HT1080 (cell line): Measurements from ENCODE around the gene CYSRT1. TPM values are rescaled to one million over a fixed set of nuclear protein-coding genes. Genes with fewer than 3 reads are reported as not detected.
A peak's percentile ranks its signal among the peaks of the same experiment; 100 is the strongest.

Experiments
- DNase-seq: peaks from one replicate; pipeline ENCODE4 v3.0.0-alpha.2; 2015; ENCODE audit warnings: low read depth
- total RNA-seq: library from RNA; depleted of rRNA; stranded (reverse); fragments of >200 nt; shearing (Covaris generic); gene quantifications from 2 replicates; pipeline ENCODE4 v1.2.3, GENCODE V29; 2014

CYSRT1 gene
- total RNA-seq, 1 experiment from 2014 or later = 1.1 TPM

- peak; percentile 77 for DNase-seq
These were observed 19.6 kb upstream of the CYSRT1 start, which contains the start of the genes NDOR1 and TMEM203 for GRCh38 chr9:137205126-137206069. TSS of gene NDOR1 (plus strand) at chr9:137205700. CDS start at chr9:137205778, 78 bp downstream. TSS of gene TMEM203 (minus strand) at chr9:137205648. CDS start at chr9:137205414, 234 bp downstream.

GRCh38 chr9:137206602-137207001 is 18.4 kb upstream of the CYSRT1 start:
- DNase-seq = no peak

- no peak for DNase-seq
These were observed 13.4 kb upstream of the CYSRT1 start for GRCh38 chr9:137211532-137211931.

GRCh38 chr9:137212520-137212919 is 12.5 kb upstream of the CYSRT1 start:
- no peak for DNase-seq

- DNase-seq = no peak
These were observed 11.6 kb upstream of the CYSRT1 start for GRCh38 chr9:137213160-137214060.

GRCh38 chr9:137214620-137215019 is 10.4 kb upstream of the CYSRT1 start:
- no peak for DNase-seq

GRCh38 chr9:137215196-137215986 is 9.6 kb upstream of the CYSRT1 start:
- DNase-seq = no peak

GRCh38 chr9:137216188-137216965 is 8.6 kb upstream of the CYSRT1 start:
- DNase-seq = no peak

GRCh38 chr9:137217276-137218211 is 7.4 kb upstream of the CYSRT1 start:
- DNase-seq = no peak

GRCh38 chr9:137218212-137218753 is 6.7 kb upstream of the CYSRT1 start:
- DNase-seq = no peak

GRCh38 chr9:137218754-137219271 is 6.2 kb upstream of the CYSRT1 start:
- peak; percentile 43 for DNase-seq

GRCh38 chr9:137219757-137220316 is 5.1 kb upstream of the CYSRT1 start:
- no peak for DNase-seq

GRCh38 chr9:137220317-137221094 is 4.5 kb upstream of the CYSRT1 start:
- no peak for DNase-seq

- DNase-seq = no peak
These were observed 3.9 kb upstream of the CYSRT1 start for GRCh38 chr9:137221095-137221505.

GRCh38 chr9:137221506-137222111 is 3.4 kb upstream of the CYSRT1 start:
- DNase-seq = no peak

- DNase-seq = no peak
These were observed 2.5 kb upstream of the CYSRT1 start, which contains the start of gene RNF208 for GRCh38 chr9:137222190-137223077. TSS of gene RNF208 (minus strand) at chr9:137222240. CDS start at chr9:137221212, 1,028 bp downstream.
